GM12891 (cell line): ENCODE results near the gene PLXNB1.

Experiments used
- POLR2A ChIP-seq: IDR thresholded peaks from 2 replicates; pipeline ENCODE4 v1.6.1; 2011; ENCODE audit warnings: low read depth, low read length, control low read depth
- POLR2AphosphoS5 ChIP-seq: IDR thresholded peaks from 2 replicates; pipeline ENCODE4 v1.6.1; 2011; ENCODE audit warnings: low read depth, low read length, control low read depth
- POU2F2 ChIP-seq: IDR thresholded peaks from 2 replicates; pipeline ENCODE4 v1.6.1; 2011; ENCODE audit warnings: low read depth, mild to moderate bottlenecking, control low read depth, low read length, moderate library complexity
- TAF1 ChIP-seq: IDR thresholded peaks from 2 replicates; pipeline ENCODE4 v1.6.1; 2011; ENCODE audit warnings: low read depth, low read length, control low read depth

- TF ChIP-seq POU2F2: no peak
- TF ChIP-seq POLR2A: no peak
- TF ChIP-seq POLR2AphosphoS5: no peak
- TF ChIP-seq TAF1: no peak
These were observed 5.3 kb upstream of the PLXNB1 start for GRCh38 chr3:48435223-48435595.
